NCI-H524 (cell line): ENCODE measurements around the gene SORL1-AS1.

ENCODE experiments used
- DNase-seq, 2 experiments: peaks; one replicate each; lab custom pipeline; 2025; lab: John Stamatoyannopoulos, UW

The SORL1-AS1 gene

DNA sequence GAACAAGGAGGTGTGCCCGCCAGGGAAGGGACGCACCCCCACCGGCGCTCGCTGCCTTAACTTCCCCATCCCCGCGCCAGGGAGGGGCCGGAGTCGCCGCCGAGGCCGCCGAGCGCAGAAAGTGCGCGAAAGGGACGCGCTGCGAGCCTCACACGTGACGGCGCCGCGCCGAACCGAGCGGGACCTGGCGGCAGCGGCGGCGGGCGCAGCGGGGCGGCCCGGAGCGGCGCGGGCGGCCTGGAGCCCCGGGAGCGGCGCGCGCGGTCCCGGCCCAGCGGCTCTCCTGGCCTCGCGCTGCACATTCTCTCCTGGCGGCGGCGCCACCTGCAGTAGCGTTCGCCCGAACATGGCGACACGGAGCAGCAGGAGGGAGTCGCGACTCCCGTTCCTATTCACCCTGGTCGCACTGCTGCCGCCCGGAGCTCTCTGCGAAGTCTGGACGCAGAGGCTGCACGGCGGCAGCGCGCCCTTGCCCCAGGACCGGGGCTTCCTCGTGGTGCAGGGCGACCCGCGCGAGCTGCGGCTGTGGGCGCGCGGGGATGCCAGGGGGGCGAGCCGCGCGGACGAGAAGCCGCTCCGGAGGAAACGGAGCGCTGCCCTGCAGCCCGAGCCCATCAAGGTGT is 670 bp downstream of the SORL1-AS1 start, which contains the start of gene SORL1:
TSS of gene SORL1 (plus strand) at position 329 of the 623 bp plus-strand sequence. CDS start at position 347, 18 bp downstream.
- DNase-seq, result peak; percentile 17 to 71

DNA sequence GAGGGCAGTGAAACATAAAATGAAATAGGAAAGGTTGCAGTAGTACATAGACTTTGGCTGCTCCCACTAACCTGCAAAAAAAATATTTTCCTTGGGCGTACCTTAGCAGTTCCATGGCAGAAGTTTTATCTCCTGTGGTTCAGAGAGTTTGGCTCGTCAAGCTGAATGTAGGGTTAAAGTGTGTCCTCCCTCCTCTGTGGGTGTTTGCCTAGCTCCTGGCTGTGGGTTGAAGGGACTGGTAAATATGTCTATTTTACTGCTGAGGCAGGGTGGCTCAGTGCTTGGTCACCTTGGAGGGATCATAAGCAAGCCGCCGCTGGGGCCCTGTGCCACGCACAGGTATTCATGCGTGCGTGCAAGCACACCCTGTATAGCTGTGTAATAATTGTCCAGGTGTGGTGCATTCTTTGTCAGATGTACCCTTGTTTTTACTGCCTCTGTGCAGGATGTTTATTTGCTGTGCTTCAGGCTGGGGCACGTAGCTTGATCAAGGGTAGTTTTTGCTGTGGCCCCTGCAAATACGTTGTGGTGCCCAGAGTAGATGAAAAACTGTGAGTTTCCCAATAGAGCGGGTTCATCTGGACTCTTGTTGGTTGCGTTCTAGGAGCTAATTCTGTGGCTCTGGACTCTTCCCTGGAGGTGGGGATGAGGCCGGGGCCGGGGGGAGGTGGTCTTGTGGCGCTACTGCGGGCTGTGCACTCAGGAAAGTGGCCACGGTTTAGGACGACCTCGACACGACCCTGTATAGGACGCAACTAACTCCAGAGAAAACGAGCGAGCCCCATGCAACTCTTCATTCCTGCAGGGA is 1.4 kb downstream of the SORL1-AS1 start:
- DNase-seq, result no peak

DNA sequence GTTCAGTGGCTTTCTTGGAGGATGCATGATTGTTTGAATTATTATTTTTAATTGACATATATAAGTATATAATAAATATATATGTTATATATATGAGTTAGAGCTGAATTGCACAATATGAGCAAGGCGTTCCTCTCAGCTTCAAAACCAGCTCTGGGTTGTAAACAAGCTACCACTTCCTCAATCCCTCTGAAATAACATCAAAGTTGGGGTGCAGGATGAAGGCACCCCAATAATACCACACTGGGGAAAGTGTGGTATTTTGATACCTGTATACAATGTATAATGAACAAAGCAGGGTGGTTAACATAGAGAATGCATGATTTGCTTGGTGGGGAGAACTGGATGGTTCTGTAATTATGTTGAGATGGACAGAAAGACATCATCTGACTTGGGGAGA is 2.4 kb downstream of the SORL1-AS1 start:
- DNase-seq, result no peak

DNA sequence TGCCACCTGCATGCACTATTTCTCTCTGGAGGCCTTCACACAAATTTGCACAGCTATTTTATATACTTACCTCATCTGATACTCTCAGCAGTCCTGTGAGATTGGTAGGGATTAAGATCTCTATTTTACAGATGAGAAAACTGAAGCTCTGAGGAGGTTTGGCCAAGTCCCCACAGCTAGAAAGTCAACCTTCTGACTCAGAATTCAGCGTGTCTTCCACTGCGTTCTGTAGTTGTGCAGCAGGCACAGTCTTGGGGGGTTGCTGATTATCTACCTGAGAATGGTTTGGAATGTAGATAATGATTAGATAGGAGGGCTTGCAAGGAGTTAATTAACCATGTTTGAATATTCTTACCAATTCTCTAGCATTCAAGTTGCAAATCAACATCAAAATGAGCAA is 3.1 kb downstream of the SORL1-AS1 start:
- no peak for DNase-seq

DNA sequence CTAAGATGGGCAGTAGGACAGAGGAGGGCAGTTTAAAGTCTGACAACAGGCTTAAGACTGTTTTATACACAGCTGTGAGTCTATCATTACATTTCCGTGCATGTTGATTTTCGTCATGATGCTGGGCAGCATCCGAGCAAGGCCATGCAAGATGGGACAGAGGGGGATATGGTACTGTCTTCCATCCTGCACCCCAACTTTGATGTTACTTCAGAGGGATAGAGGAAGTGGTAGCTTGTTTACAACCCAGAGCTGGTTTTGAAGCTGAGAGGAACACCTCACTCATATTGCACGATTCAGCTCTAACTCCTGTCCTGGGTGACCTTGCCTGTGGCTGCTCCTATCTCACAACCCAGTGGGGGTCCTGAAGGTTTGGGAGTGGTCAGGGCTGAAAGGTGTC is 3.6 kb downstream of the SORL1-AS1 start:
- DNase-seq, result no peak

DNA sequence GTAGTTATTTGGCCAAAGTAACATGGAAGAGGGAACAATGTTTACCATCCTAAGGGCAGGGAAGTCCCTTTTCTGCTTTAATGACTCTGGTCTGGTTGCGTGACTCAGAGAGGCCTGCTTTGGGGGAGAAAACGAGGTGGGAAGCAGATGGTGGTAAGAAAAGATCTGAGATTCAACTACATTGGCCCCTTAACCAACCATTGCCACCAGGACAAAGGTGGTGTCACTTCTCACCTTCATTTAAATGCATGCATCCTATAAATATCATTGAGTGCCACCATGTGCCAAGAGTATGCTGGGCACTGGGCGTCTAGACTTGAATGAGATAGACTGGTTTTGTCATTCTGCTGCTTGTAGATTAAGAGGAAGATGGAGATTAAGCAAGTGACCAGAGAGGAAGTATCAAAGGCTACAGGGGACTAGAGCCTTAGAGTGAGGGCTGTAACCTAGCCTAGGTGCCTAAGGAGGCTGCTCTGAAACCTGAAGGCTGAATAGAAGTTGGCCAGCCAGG is 4.3 kb downstream of the SORL1-AS1 start:
- no peak for DNase-seq

DNA sequence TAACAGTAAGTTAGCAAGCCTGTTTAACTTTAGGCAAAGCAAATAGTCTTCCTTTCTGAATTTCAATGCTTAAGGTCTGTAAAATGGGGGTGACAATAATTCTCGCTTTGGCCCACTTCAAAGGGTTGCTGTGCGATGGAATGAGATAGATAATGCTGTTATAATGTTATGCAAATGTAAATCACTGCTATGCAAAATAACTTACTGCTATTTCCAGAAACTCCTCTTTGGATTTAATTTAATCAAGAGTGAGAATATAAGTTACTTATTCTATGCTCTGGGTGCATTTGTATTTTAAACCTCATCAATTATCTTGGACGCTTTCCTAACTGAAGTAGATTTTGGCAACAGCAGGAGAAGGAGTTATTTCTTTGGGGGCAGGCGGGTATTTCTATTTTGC is 4.8 kb downstream of the SORL1-AS1 start:
- DNase-seq, result no peak

DNA sequence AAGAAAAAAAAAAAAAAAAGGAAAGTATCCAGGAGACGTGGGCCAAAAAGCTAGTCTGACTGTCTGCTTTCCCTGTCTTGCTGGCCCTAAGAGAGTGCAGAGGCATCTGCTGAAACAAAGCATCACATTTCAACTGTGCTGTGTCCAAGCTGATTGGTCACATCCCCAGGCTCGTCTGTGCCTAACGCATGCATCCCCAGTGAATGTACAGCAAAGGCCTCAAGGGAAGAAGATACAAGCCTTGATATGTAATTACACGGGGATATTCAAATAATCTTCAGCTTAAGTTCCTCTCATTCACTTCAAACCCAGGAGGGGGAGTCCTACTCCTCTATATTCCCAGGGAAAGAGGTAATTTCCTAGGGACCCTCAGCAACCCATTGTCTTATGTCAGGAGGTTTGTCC is 6.0 kb downstream of the SORL1-AS1 start:
- DNase-seq, result peak; percentile 41 to 81

DNA sequence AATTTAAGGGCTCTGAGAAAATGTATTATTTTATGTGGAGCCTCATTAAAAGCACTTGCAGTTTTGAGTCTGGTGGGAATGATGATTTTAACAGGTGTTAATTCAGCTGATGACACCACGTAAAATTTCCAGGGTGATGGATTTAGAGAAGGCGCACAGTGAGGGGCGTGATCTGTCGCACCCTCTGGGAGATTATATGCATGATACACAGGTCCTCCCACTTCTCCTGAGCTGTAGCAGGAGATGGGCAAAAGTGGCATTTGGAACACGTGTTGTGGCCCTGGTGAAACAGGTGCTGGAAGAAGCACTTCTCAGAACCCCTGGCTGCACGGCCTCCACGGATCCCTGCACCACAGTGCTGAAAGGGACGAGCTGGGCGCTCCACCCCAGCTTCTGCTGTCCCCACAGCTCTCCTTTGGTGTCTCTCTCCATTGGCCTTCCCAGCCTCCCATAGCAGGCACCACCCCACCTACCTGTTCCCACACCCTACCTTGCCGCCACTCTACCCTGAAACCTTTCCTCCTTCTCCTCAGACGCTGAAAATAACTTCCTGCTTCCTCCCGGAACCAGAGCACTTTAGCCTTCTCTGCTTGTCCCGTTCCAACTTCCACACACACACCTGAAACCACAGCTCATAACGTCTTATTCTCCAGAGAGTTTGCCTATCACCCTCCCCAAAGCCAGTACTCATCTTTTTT is 7.5 kb downstream of the SORL1-AS1 start:
- no peak for DNase-seq

DNA sequence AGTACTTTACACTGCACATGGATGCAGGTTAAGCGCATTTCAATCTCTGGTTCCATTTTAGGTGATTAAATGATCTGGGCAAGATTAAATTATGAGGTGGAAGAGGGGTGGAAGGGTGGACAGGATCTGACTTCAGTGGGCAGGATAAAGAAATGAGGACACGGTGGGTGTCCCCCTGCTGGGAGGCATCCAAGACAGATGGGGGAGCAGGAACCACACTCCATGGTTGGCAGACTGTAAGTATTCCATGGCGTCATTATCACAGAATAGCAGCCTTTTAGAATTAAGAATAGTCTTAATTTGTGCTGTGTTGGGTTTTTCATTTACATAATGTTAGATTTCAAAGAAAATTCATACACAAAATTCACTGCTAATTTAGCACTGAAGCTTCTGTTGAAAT is 8.2 kb downstream of the SORL1-AS1 start:
- no peak for DNase-seq

DNA sequence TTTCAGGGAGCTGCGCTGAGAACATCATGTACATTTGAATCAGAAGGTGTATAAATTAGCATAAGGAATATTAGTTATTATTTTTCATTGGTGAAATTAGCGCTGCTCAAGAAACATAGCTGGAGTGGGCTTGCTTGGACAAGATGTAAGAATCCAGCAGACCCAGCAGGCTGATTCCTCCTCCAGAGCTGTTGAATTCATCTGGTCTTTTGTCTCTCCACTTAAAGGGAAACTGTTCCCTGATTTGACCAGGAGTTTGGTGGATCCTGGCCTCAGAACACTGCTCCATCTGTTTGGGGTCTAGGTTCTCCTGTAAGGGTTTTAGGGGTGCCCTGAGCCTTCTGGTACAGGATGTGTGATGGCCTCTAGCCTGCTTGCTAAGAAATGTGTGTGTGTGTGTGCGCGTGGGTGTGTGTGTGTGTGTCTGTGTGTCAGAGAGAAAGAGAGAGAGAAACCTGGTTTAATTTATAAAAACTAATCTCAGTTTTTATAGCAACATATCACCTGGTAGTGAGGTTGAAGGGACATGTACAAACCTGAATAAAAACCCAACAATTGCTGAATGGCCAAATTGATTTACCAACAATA is 9.0 kb downstream of the SORL1-AS1 start:
- no peak for DNase-seq

DNA sequence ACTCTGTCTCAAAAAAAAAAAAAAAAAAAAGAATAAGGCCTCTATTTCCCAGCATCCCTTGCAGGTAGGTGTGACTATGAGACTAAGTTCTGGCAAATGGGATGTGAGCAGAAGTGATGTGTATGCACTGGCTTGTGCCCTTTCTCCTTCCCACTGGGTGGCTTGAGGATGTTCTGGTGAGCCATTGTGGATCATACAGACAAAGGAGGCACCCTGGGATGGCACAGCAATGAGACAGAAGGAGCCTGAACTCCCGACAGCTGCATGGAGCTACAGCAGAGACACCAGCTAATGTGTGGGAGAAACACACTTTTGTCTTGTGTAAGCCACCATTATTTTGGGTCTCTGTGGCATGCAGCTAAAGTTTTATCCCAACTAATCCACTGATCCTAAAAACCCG is 11.2 kb downstream of the SORL1-AS1 start:
- no peak for DNase-seq

DNA sequence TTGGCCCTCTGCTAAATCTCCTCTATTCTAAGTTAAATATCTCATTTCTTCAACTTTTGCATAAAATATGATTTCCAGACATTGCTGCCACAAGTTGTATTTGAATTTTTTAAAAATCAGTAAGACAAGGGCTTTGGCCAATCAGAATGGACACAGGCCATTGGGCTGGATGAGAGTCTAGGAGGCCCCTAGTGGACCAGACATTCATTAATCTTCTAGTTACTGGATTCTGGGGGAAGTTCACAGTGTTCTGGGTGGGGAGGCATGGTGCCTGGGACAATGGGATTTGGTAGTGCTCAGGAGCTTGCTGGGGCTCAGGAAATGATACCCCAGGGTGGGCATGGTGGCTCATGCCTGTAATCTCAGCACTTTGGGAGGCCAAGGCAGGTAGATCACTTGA is 13.0 kb downstream of the SORL1-AS1 start:
- no peak for DNase-seq

DNA sequence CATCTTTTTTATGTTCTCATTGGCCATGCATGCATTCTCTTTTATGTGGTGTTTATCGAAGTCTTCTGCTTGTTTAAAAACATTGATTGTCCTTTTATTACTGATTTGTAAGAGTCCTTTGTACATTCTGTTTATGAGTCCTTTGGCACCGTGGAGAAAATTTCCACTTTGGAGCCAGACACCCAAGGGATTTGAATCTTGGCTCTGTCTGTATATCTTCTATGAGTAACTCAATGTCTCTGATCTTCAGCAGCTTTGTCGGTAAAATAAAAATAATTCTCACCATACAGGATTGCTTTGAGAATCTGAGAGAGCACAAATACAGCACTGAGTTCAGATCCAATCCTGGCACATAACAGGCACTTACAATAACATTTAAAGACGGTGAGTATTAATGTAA is 13.4 kb downstream of the SORL1-AS1 start:
- no peak for DNase-seq

DNA sequence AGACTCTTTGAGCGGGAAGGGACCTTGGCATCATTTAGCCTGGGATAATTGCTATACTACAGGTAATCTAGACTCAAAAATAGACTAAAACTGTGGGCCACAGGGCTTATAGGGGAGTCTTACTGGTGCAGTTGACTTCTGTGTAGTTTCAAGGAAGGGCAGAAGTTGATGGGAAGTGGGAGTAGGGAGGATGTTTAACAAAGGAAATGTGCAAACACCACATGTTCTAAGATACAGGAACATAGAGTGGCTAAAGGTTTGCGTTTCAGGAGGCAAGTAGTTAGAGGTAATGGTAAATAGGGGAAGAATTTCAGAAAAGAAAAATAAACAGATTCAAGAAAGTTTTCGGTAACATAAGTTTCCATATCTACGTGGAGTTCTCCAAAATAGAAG is 15.1 kb downstream of the SORL1-AS1 start:
- no peak for DNase-seq

DNA sequence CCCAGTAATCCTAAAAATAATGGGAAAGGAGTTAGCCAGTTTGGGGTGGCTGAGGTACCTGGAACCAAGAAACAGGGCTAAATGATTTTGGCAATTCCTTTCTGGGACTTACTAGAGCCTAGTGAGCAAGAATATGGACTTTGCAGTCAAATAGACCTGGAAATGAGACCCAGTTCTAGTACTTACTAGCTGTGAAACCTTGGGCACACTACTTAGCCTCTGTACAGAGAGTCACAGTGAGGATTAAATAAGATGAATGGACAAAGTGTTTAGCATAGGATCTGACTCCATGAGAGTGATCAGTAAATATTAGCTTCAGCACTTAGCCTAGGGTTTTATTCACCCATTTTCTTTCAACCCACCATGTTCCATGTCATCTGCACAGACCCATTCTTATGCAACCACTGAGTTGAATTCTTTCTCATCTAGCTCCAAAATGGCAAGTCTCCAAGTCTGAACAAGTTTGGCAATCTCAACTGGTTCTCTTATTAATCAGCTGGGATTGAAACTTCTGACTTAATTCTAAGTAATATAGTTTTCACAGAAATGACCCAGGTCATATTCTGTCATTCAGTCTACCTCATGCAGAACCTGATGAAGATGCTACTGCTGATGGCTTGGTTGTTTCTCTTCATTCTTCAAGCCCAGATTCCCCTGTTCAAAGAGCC is 15.6 kb downstream of the SORL1-AS1 start:
- DNase-seq, result no peak

DNA sequence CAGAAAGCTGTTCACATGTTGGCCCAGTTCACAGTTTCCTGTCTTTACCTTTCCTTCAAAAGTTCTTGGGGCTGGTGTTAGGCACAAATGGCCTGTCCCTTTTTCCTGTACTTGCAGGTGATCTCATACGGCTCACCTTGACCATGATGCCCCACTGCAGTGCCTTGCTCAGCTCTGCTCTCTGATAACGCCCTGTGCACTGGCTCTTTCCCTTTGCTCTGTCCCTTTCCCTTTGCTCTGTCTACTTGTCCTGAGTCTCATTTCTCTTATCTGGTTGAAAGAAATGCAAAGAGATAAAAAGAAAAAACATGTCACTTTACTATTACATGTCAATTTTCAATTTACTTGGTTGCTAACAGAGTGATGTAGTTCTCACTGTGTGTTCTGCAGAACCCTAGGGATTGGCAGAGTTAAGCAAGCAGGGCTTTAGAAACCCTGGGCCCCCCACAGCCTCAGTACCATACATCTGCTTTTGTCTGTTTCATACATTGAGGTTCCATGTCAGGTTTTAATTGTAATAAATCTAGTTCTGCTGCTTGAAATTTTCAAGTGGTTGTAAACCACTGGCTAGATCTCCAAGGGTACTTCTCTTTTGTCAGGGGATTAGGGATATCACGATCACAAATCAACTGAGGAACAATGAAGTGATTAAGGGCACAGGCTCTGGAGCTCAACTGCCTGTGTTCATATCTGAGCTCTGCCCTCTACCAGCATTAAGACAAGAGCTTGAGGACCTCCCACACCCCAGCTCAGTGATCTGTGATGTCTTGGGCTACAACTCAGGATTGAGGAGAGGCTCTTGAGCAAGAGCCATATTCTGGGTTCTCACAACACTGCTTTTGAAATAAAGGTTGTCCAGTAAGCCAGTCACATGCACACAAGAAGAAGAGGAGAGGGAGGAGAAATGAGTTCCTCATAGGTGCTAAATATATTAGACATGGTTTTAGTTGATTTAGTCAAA is 16.9 kb downstream of the SORL1-AS1 start:
- DNase-seq, result peak in 1 of 2 experiments; percentile 71

DNA sequence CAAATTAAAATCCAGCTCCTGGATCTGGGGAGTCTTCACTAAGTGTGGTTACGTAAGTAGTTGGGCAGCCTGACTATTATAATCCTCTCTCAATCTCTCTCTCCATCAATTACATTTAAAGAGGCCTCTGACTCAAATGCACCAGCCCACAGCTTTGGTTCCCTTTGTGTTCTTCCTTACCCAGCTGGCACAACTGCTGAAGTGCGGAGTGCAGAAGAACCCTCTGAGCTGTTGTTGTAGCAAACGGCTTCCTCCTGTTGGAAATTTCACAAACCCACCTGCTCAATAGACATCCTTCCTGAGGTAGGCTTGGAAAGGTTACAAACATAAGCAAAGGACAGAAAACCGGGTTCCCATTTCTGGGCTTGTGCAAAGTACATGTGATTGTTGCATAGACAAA is 17.6 kb downstream of the SORL1-AS1 start:
- peak in 1 of 2 experiments; percentile 43 for DNase-seq

DNA sequence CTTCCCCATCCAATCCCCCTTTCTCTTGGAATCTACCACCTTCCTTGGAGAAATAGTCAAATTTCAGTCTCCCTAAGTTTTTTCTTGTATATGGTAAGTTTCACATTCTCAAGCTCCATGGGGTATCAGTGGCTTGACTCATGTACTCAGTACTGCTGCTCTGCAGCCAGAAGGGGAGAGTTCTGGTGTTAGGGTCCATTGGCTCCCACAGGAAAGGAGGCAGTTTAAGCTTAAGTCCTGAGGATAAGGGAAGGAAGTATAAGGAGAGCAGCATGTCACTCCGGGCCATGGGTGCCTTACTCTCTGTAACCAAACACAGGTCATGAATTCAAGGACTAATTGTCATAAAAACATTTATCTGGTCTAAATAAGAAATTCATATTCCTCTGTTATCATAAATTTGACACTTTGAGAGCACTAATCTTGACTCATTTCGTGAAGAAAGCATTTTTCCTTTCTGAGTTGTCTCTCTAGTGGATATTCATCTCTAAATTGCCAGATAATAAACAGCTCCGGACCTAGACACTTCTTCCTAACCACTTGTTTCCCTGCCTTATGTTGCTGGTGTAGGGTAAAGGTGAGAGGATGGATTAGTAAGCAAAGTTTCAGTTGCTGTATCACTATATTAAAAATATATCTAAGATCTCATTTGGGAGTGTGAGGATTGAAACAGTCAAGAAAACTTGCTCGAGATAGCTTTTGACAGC is 20.8 kb downstream of the SORL1-AS1 start:
- no peak for DNase-seq

DNA sequence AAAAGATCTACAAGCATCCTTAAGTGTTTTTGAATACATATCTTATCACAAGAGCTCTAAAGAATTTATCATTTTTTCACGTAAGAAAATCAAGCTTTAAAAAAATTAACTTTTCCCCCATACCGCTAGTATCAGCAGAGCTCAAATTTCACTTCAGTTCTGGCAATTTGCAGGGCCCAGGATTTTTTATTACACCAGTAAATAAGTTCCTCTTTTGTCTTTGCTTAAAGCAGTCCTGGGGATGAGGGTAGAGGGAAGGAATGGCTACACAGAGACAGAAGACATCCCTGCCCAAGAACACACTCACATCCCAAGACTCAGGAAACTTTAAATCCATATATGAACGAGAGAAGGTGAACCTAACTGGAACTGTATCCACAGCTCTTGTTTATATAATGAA is 23.2 kb downstream of the SORL1-AS1 start:
- DNase-seq, result no peak
